ENCODE data around the gene STK32B. TPM values are rescaled to one million over a fixed set of nuclear protein-coding genes. Genes with fewer than 3 reads are reported as not detected.

Gene STK32B
- total and polyA plus RNA-seq, 9 of the 15 experiments (the other 6 are each of a cell fraction or from before 2014, with no cell fraction given), result 0.03 to 0.20 (median 0.07) TPM; not detected in 2

DNA sequence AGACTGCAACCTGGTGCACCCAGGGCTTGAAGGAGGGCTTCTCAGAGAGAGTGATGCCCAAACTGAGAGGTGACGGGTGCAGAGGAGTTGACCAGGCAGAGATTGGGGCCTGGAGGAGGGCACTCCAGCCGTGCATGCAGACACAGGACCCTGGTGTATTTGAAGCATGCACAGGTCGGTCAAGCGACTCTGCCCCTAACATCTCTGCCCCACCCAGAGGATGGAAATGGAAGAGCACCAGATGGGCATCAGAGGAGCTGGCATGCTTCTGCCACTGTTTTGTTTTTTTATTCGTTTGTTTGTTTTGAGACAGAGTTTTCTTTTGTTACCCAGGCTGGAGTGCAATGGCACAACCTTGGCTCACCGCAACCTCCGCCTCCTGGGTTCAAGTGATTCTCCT, 336.2 kb downstream of the STK32B start (continued):
- TF ChIP-seq MAFG (tag; conservative IDR thresholded peaks at IDR 0.05) (no peak), BRF1 (IDR thresholded peaks at IDR 0.05; ENCODE audit: borderline replicate concordance, extremely low read depth, insufficient read length) (no peak), ZNF408 (CRISPR knock-in tag; IDR thresholded peaks at IDR 0.05; ENCODE audit: low read depth) (no peak), TAF1 (IDR thresholded peaks at IDR 0.05; ENCODE audit: control insufficient read depth, extremely low read depth, insufficient read depth, low read length, severe bottlenecking) (no peak), HNRNPUL1 (IDR thresholded peaks at IDR 0.05; ENCODE audit: low read length) (no peak)
- TF ChIP-seq, protein P1, sequence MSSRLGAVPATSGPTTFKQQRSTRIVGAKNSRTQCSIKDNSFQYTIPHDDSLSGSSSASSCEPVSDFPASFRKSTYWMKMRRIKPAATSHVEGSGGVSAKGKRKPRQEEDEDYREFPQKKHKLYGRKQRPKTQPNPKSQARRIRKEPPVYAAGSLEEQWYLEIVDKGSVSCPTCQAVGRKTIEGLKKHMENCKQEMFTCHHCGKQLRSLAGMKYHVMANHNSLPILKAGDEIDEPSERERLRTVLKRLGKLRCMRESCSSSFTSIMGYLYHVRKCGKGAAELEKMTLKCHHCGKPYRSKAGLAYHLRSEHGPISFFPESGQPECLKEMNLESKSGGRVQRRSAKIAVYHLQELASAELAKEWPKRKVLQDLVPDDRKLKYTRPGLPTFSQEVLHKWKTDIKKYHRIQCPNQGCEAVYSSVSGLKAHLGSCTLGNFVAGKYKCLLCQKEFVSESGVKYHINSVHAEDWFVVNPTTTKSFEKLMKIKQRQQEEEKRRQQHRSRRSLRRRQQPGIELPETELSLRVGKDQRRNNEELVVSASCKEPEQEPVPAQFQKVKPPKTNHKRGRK (tag; IDR thresholded peaks at IDR 0.05), result no peak
- TF ChIP-seq, protein P2, sequence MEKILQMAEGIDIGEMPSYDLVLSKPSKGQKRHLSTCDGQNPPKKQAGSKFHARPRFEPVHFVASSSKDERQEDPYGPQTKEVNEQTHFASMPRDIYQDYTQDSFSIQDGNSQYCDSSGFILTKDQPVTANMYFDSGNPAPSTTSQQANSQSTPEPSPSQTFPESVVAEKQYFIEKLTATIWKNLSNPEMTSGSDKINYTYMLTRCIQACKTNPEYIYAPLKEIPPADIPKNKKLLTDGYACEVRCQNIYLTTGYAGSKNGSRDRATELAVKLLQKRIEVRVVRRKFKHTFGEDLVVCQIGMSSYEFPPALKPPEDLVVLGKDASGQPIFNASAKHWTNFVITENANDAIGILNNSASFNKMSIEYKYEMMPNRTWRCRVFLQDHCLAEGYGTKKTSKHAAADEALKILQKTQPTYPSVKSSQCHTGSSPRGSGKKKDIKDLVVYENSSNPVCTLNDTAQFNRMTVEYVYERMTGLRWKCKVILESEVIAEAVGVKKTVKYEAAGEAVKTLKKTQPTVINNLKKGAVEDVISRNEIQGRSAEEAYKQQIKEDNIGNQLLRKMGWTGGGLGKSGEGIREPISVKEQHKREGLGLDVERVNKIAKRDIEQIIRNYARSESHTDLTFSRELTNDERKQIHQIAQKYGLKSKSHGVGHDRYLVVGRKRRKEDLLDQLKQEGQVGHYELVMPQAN (IDR thresholded peaks at IDR 0.05; ENCODE audit: borderline replicate concordance), result no peak
